Measurements from ENCODE around the gene OVAAL. TPM values are rescaled to one million over a fixed set of nuclear protein-coding genes. Genes with fewer than 3 reads are reported as not detected.

The OVAAL gene
- total and polyA plus RNA-seq, 9 of the 15 experiments (the other 6 are each of a cell fraction or from before 2014, with no cell fraction given), result 0.04 to 0.18 (median 0.08) TPM; not detected in 4

Small RNA genes within 50 kb of the gene (small RNA-seq; reads per million reads assigned to genes)
- gene RF00019, result not detected

Other genes starting within 250 kb of the OVAAL start
- 96.7 and 100 TPM in 2 replicates for gene ACBD6, start 56.4 kb upstream of the OVAAL start, total RNA-seq (2014; rRNA removed)
- gene ACBD6, start 56.4 kb upstream of the OVAAL start, total RNA-seq (2014; rRNA removed; fragmentation: Illumina TruSeq; extraction: Trizol), result 90.0 and 94.3 TPM in 2 replicates
- 107 and 109 TPM in 2 replicates for gene ACBD6, start 56.4 kb upstream of the OVAAL start, total RNA-seq (2015; rRNA removed; fragmentation: Illumina TruSeq; extraction: Trizol)
- 67.7 and 69.8 TPM in 2 replicates for gene ACBD6, start 56.4 kb upstream of the OVAAL start, total RNA-seq (2021)
- gene ACBD6, start 56.4 kb upstream of the OVAAL start, polyA plus RNA-seq (2011; rRNA removed), result 74.2 and 77.7 TPM in 2 replicates
- 61.9 and 70.4 TPM in 2 replicates for gene ACBD6, start 56.4 kb upstream of the OVAAL start, polyA plus RNA-seq (2014; fragmentation: Illumina TruSeq; extraction: Trizol)
- gene ACBD6, start 56.4 kb upstream of the OVAAL start, polyA plus RNA-seq (2014; fragmentation: Nextera tagmentation; extraction: Ambion mirVana), result 10 to 100 TPM; 16.9 to 27.1 TPM
- gene ACBD6, start 56.4 kb upstream of the OVAAL start, polyA plus RNA-seq (2014; rRNA removed), result 83.4 and 85.7 TPM in 2 replicates
- 24.2 and 32.0 TPM in 2 replicates for gene XPR1, start 73.1 kb downstream of the OVAAL start, total RNA-seq (2014; rRNA removed)
- 39.8 and 49.1 TPM in 2 replicates for gene XPR1, start 73.1 kb downstream of the OVAAL start, total RNA-seq (2014; rRNA removed; fragmentation: Illumina TruSeq; extraction: Trizol)
- gene XPR1, start 73.1 kb downstream of the OVAAL start, total RNA-seq (2015; rRNA removed; fragmentation: Illumina TruSeq; extraction: Trizol), result 39.1 and 43.0 TPM in 2 replicates
- 36.9 and 38.6 TPM in 2 replicates for gene XPR1, start 73.1 kb downstream of the OVAAL start, total RNA-seq (2021)
- 49.8 and 66.2 TPM in 2 replicates for gene XPR1, start 73.1 kb downstream of the OVAAL start, polyA plus RNA-seq (2011; rRNA removed)
- 38.1 and 41.2 TPM in 2 replicates for gene XPR1, start 73.1 kb downstream of the OVAAL start, polyA plus RNA-seq (2014; fragmentation: Illumina TruSeq; extraction: Trizol)
- gene XPR1, start 73.1 kb downstream of the OVAAL start, polyA plus RNA-seq (2014; fragmentation: Nextera tagmentation; extraction: Ambion mirVana), result 1 to 10 TPM; 3.0 to 4.7 TPM
- 25.8 and 27.8 TPM in 2 replicates for gene XPR1, start 73.1 kb downstream of the OVAAL start, polyA plus RNA-seq (2014; rRNA removed)